Bronchus fibroblast of lung (primary cell): ENCODE results near the gene PACSIN1. TPM values are rescaled to one million over a fixed set of nuclear protein-coding genes. Genes with fewer than 3 reads are reported as not detected.

ENCODE experiments used
- total RNA-seq: library from RNA; depleted of rRNA; stranded (reverse); fragments of >200 nt; gene quantifications from 2 replicates; pipeline ENCODE4 v1.2.3, GENCODE V29; 2015

PACSIN1 gene
- total RNA-seq: not detected in 2 replicates

GRCh38 chr6:34465531-34466241 lies at the start of gene PACSIN1:
PACSIN1 (plus strand) TSS chr6:34466076; CDS start chr6:34526306, 60,230 bp downstream.

GRCh38 chr6:34425498-34426410 lies 40.1 kb upstream of the PACSIN1 start, which contains the start of gene RPS10:
RPS10 (minus strand) TSS chr6:34426069; CDS start chr6:34425221, 848 bp downstream.

GRCh38 chr6:34556031-34556471 lies 90.2 kb downstream of the PACSIN1 start, which contains the start of gene SPDEF:
SPDEF (minus strand) TSS chr6:34556329; CDS start chr6:34544455, 11,874 bp downstream.

Other genes with a start within 250 kb of the PACSIN1 start
- gene HMGA1, start 229.2 kb upstream of the PACSIN1 start, total RNA-seq: 1,203 and 1,282 TPM in 2 replicates
- 54.4 and 61.7 TPM in 2 replicates for gene SMIM29, start 217.1 kb upstream of the PACSIN1 start, total RNA-seq
- 12.8 and 15.5 TPM in 2 replicates for gene NUDT3, start 73.4 kb upstream of the PACSIN1 start, total RNA-seq
- gene RPS10, start 40.0 kb upstream of the PACSIN1 start, total RNA-seq: 4,034 and 4,340 TPM in 2 replicates
- not detected in 2 replicates for gene SPDEF, start 90.3 kb downstream of the PACSIN1 start, total RNA-seq
- gene ILRUN, start 230.7 kb downstream of the PACSIN1 start, total RNA-seq: 25.1 and 25.9 TPM in 2 replicates